Middle frontal gyrus (tissue), 1 donor: Measurements from ENCODE around the gene GID4.

Experiments used
- DNase-seq: peaks from one replicate; pipeline ENCODE4 v3.0.0-alpha.2; 2015; ENCODE audit warnings: low spot score; ENCODE audit errors: extremely low spot score

Gene GID4

DNA sequence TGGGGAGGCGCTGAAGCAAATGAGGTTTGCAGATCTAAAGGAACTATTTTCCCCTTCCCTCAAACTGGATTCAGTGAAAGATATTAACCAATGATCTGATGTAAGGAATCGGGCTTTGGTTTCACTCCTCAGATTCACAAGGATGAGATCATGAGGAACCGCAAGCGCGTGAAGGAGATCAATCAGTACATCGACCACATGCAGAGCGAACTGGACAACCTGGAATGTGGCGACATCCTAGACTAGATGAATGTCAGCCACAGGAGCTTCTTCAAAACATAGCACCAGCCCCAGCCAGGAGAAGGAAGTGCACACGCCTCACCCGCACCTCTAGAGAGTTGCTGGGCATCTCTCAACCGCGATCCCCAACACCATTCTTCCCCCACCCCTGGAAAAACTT, 22.8 kb upstream of the GID4 start:
- DNase-seq: no peak

DNA sequence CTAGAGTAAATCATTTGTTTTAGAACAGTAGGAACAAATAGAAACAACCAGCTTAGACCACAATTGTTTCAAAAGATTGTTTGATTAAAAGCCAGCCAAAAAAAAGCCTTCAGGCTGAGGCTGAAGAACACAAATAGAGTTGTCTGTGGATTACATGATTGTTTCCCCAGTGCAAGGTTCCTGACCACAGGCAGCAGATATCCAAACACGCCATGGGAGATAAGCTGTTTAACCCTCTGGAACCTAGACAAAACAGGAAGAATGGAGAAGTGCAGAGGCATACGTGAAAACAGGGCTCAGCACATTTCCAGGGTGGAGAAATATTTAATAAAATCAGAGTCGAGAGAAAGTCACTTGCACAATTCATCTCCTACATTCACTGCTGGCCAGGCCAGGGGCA, 21.2 kb upstream of the GID4 start:
- DNase-seq: no peak

DNA sequence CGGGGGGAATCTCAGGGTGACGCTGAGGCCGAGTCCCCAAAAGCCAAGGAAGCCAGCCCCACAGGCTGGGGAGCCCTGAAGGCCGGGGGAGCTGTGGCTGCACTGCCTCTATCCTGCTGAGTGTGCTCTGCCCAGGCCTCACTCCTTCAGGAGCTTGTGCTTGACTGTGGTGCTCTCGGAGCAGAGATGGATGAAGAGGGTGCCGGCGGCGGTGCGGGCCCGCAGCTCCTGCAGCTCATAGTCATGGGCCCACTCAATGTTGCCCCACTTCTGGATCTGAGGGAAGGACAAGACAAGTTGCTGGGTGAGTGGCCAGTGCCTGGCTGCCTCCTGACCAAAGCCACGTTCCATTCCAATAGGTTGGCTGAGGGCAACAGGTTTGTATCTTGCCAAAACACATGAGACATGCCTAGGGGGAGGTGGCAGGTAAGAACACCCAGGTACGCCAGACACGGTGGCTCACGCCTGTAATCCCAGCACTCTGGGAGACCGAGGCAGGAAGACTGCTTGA, 20.7 kb upstream of the GID4 start:
- no peak for DNase-seq

DNA sequence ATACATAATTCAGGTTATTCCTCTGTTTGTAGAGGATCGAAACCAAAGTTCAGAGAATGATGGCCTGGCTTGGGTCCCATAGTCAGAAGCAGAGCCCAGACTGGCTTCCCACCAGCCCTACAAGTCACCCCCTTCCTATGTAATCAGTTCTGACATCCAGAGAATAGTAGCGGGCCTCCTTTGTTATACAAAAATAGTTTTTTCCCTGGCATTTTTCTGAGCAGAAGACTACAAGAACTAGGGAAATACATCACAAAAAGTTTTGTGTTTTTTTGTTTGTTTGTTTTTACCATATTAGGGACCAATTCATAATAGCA, 19.4 kb upstream of the GID4 start:
- DNase-seq: no peak

DNA sequence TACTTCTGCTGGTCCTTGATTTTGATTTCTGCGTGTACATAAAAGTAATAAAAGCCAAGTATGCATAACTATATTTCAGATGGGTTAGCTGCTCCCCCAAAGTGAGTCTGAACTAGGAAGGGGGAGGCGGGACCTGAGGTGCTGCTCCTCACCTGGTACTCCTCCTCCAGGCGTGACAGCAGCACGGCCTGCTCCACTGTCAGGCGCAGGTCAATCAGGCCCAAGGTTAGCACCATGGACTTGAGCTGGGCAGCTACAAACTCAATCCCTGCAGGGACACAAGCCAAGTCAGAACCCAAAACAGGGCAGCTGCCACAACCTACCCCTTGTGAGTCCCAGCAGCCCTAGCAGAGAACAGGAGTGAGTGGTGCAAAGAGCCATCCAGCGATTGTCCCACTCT, 18.2 kb upstream of the GID4 start:
- DNase-seq: no peak

- no peak for DNase-seq
Observed at GRCh38 chr17:18021372-18021771, 17.8 kb upstream of the GID4 start.

DNA sequence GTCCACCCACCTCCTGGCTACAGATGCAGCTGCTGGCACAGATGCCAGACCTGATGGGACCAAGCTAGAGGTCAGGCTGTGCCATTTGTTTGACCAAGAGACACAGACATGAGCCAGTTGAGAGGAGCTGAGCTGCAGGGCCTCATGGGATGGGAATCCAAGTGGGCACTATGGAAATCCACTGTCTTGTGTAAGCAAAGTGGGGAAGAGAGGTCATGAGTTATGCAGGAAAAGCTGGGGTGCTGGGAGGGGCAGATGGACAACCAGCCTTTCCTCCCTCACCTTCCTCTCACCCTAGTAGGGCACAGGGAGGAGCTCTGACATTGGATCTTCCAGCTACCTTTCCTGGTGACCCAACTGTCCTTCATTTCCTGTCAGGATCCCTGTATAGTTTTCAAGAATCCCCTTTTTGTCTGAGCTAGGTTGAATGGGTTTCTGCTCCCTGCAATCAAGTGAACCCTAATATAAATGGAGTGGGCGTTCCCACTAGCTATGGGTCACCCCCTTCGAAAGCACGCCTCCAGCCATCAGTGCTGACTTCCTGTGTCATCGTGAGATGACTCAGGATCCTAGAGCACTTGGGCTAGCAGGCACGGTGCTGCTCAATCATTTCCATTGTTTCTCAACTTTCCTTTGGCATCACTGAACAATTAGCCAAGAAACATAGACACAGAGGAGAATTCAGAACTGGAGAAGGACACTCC, 13.8 kb upstream of the GID4 start:
- DNase-seq: no peak

GRCh38 chr17:18025945-18026776, 13.0 kb upstream of the GID4 start:
- peak; percentile 12 for DNase-seq

GRCh38 chr17:18027280-18027679, 11.9 kb upstream of the GID4 start:
- no peak for DNase-seq

DNA sequence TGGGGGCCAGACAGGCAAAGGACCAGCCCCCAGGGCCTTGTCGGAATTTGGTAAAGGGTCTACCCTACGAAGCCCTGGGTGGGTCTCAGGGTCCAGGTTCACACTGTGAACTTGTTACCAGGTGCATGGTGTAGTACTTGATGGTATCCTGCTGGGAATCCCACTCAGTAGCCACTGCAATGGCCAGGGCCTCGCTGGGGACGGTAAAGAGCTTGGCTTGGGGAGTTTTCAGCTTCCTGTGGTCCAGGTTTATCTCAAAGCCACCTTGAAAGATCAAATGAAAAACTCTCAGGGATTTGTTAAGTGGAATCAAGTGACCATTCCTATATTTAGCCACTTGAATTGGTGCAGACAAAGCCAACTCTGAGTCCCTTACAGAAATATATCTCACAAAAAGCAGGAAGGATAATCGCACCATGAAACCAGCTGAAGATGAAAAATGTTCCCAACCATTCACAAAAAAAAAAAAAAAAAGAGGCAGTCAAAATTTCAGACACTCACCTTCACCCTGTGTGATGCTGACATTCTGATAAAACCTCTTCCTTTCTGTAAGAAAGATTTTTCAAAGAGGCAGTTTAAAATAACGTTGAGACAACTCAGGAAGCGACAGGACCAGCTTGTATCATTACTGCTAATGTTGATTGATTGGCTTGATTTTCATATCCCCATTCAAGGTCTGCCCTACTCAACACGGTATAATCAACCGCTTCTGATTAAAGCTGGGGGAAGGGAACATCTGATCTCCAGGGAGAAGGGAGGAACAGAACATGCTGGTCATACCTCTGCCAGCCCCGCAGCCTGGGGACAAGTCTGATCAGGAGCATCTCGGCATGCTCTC, 10.9 kb upstream of the GID4 start:
- no peak for DNase-seq

DNA sequence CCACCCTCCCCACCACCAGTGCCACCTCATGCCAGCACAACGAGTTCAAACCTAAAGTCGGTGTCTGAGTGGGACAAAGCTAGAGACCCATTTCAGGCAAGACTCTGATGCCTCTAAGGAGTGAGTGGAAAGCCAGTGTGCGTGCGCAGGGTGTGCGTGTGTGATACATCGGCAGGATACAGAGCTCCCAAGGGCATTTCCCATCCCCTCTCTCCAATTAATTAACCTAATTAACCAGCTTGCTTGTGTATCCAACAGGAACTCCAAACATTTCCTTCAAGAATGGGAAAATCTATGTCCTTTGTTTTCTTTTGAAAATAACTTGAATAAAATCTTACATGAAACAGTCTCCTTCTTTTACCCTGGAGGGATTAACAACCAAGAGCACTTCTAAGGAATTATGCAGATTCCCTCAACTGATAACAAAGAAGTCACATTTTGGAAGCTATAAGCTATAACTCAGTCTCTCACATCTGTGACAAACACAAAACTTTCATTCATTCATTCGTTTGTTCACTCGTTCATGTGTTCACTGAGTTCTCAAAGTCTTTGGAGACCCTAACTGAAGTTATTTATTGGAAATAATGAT, 10.2 kb upstream of the GID4 start:
- DNase-seq: no peak

GRCh38 chr17:18031955-18032354, 7.3 kb upstream of the GID4 start:
- no peak for DNase-seq

DNA sequence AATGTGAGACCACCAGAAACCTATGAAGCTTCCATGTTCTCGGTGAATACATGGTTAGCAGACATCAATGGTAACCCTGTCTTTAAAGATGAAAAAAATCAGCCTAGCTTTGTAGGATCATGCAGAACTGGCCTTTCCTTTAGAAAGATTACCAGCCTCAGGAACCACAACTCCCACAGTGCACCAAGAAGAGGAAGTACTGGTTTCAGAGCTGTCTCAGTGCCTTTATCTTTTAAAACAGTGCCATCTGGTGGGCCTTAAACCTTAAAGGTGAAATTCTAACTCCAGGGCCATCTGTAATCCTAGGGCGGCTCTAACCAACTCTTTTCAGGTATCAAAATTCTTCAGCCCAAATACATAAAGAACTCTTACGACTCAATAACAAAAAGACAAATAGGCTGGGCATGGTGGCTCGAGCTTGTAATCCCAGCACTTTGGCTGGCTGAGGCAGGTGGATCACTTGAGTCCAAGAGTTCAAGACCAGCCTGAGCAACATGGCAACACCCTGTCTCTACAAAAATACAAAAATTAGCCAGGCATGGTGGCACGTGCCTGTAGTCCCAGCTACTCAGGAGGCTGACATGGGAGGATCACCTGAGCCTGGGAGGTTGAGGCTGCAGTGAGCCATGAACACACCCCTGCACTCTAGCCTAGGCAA, 5.6 kb upstream of the GID4 start:
- peak; percentile 76 for DNase-seq

GRCh38 chr17:18035704-18036103, 3.5 kb upstream of the GID4 start:
- DNase-seq: no peak

DNA sequence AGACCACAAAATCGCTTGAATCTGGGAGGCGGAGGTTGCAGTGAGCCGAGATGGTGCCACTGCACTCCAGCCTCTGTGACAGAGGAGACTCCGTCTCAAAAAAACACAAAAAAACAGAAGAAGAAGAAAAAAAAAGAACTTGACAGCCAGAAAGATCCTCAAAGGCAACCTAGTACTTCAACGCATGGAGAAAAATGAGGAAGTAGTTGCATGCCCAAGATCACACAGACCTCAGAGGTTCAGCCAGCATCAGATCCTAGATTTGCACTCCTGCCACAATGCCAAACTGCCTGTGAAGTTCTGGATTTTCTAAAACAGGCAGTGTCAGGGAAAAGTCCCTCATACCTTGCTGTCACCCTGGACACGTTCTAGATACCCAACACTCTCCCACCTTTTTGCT, 1.7 kb upstream of the GID4 start:
- no peak for DNase-seq

DNA sequence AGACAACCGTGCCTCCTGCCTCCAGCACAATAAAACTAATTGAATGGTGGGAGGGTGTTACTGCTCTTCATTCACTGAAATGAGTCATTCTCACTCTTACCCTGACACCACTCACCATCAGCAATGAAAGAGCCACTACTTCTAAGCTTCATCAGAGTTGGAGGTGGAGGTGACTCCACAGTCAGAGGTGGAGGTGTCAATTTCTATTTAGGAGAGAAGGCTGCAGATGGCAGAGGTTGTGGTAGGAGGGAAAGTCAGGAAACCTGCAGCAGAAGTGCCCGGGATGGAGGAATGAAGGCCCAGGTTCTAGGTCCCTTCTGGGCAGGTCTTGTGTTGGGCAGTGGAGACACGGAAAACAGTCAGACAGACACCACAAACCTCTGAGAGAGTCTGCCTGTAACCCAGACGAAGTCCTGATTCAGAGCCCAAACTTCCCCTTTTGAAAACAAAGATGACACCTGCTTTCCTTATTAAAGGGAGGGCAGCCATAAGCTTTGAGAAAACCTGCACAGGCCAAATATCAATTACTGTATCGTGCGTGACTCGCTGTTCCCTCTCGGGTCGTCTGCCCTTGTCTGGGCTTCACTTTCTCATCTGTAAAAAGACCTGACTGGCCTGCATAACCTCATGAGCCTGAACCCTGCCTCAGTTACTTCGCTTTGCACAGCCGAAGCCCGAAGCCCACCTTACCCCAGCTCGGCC, 908 bp upstream of the GID4 start:
- no peak for DNase-seq

DNA sequence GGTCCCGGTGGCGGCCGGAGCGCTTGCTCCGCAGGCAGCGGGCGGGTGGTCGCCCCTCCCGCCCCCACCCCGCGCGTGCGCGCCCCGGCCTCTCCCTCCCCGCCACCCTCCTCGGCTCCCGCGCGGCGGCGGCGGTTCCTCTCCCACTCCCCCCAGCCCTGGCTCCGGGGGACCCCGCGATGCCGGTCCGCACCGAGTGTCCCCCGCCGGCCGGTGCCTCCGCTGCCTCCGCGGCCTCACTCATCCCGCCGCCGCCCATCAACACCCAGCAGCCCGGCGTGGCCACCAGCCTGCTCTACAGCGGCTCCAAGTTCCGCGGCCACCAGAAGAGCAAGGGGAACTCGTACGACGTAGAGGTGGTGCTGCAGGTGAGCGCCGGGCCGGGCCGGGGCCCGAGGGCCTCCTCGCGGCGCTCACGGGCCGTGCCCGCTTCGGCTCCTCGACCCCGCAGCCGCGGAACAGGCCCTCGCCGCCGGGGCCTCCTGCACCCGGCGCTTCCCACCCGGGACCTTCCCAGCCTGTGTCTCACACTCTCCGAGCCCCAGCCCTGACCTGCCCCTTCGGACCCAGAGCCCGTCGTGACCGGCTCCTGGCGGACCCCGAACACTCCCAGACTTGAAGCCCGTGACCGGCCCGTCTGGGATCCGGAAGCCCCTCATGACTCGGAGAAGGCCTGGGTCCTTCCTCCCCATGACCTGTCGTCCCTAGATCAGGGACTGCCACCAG, 490 bp downstream of the GID4 start:
- DNase-seq: no peak

- DNase-seq: no peak
Observed at GRCh38 chr17:18040261-18040858, 1.2 kb downstream of the GID4 start.

GRCh38 chr17:18041776-18042175, 2.6 kb downstream of the GID4 start:
- no peak for DNase-seq
